CD14-positive monocyte (primary cell): ENCODE measurements around the gene CALHM1. TPM values are rescaled to one million over a fixed set of nuclear protein-coding genes. Genes with fewer than 3 reads are reported as not detected.

ENCODE experiments used
- DNase-seq, 3 donors: peaks; one replicate each; pipeline ENCODE4 v3.0.0-alpha.2; 2011 to 2022
- H2AFZ ChIP-seq: 2 replicates; pipeline ENCODE4 v1.6.0; 2012; ENCODE audit warnings: mild to moderate bottlenecking, low read depth, low read length, inconsistent platforms; ENCODE audit not compliant: insufficient read depth, poor library complexity, severe bottlenecking
- H3K27ac ChIP-seq, 2 donors: 1 replicate in 1 of 2; 2 replicates in 1 of 2; pipeline ENCODE4 v1.5.1; 2012 to 2013; ENCODE audit warnings: low read length in 2 of 2, control low read depth in 1 of 2, inconsistent platforms in 1 of 2, low read depth in 1 of 2, mild to moderate bottlenecking in 1 of 2
- H3K27me3 ChIP-seq, 2 donors: one replicate each; pipeline versions ENCODE4 v1.6.0 to v1.6.1; 2011 to 2013; ENCODE audit warnings: low read length in 2 of 2; ENCODE audit not compliant: control insufficient read depth in 2 of 2, insufficient read depth in 2 of 2
- H3K36me3 ChIP-seq, 2 donors: replicated peaks in 1 of 2; 1 replicate in 1 of 2; 2 replicates in 1 of 2; pipeline versions ENCODE4 v1.5.1 to v1.6.1; 2012 to 2013; ENCODE audit warnings: low read length in 2 of 2, control low read depth in 1 of 2, inconsistent platforms in 1 of 2, mild to moderate bottlenecking in 1 of 2; ENCODE audit not compliant: insufficient read depth in 2 of 2, control insufficient read depth in 1 of 2
- H3K4me1 ChIP-seq, 2 donors: 1 replicate in 1 of 2; 2 replicates in 1 of 2; pipeline versions ENCODE4 v1.5.1 to v1.6.1; 2012 to 2013; ENCODE audit warnings: low read length in 2 of 2, control low read depth in 1 of 2, inconsistent platforms in 1 of 2, mild to moderate bottlenecking in 1 of 2, moderate library complexity in 1 of 2; ENCODE audit not compliant: insufficient read depth in 2 of 2, control insufficient read depth in 1 of 2
- H3K4me2 ChIP-seq: replicated peaks from 2 replicates; pipeline ENCODE3; 2012; ENCODE audit warnings: low read length, moderate library complexity, mild to moderate bottlenecking; ENCODE audit not compliant: poor library complexity, severe bottlenecking; ENCODE audit errors: extremely low read depth
- H3K4me3 ChIP-seq, 3 experiments: fragments of 200-600 bp in 1 of 3; sonication (generic) in 1 of 3; replicated peaks in 1 of 3; 1 replicate in 2 of 3; 2 replicates in 1 of 3; pipeline ENCODE4 v1.5.1; 2011 to 2013; ENCODE audit warnings: low read length in 3 of 3, mild to moderate bottlenecking in 3 of 3, control low read depth in 2 of 3, low read depth in 2 of 3, inconsistent platforms in 1 of 3, moderate library complexity in 1 of 3
- H3K79me2 ChIP-seq: 2 replicates; pipeline ENCODE4 v1.6.0; 2012; ENCODE audit warnings: mild to moderate bottlenecking, control low read depth, inconsistent platforms, low read length, moderate library complexity; ENCODE audit not compliant: insufficient read depth
- H3K9ac ChIP-seq: 2 replicates; pipeline ENCODE4 v1.6.0; 2017; ENCODE audit warnings: low read length, mild to moderate bottlenecking; ENCODE audit not compliant: insufficient read depth, poor library complexity, severe bottlenecking
- H3K9me3 ChIP-seq, 2 donors: replicated peaks in 1 of 2; 1 replicate in 1 of 2; 2 replicates in 1 of 2; pipeline versions ENCODE4 v1.5.1 to v1.6.1; 2012 to 2013; ENCODE audit warnings: low read length in 2 of 2, control low read depth in 1 of 2; ENCODE audit not compliant: control insufficient read depth in 1 of 2, insufficient read depth in 1 of 2
- H4K20me1 ChIP-seq: 2 replicates; pipeline ENCODE4 v1.6.0; 2012; ENCODE audit warnings: mild to moderate bottlenecking, low read length, control low read depth, moderate library complexity; ENCODE audit not compliant: insufficient read depth
- H3K27ac Mint-ChIP-seq, 7 donors: one replicate each; pipeline ENCODE4 v1.8.0; 2020; ENCODE audit warnings: mild to moderate bottlenecking in 7 of 7, mixed read lengths in 7 of 7, moderate library complexity in 6 of 7, inconsistent platforms in 2 of 7
- H3K27me3 Mint-ChIP-seq, 3 donors: one replicate each; pipeline ENCODE4 v1.8.0; 2021 to 2022; ENCODE audit warnings: low read depth in 3 of 3, mild to moderate bottlenecking in 3 of 3, mixed read lengths in 3 of 3, moderate library complexity in 3 of 3, inconsistent platforms in 1 of 3
- H3K36me3 Mint-ChIP-seq, 2 donors: one replicate each; pipeline ENCODE4 v1.8.0; 2020; ENCODE audit warnings: mixed read lengths in 2 of 2, inconsistent platforms in 1 of 2, mild to moderate bottlenecking in 1 of 2
- H3K4me1 Mint-ChIP-seq: one replicate; pipeline ENCODE4 v1.8.0; 2020; ENCODE audit warnings: mild to moderate bottlenecking, mixed read lengths
- H3K4me3 Mint-ChIP-seq, 2 donors: one replicate each; pipeline ENCODE4 v1.8.0; 2020; ENCODE audit warnings: mild to moderate bottlenecking in 2 of 2, mixed read lengths in 2 of 2, moderate library complexity in 1 of 2
- H3K9me3 Mint-ChIP-seq, 7 donors: one replicate each; pipeline ENCODE4 v1.8.0; 2020 to 2022; ENCODE audit warnings: mixed read lengths in 7 of 7, mild to moderate bottlenecking in 6 of 7, moderate library complexity in 6 of 7, inconsistent platforms in 2 of 7
- CTCF ChIP-seq: fragments of 200-600 bp; IDR thresholded peaks from one replicate; pipeline ENCODE4 v1.8.0; 2022; ENCODE audit warnings: antibody characterized with exemption, mild to moderate bottlenecking
- WGBS: methylation state at CpG from one replicate; pipeline ENCODE4 v1.1.5; 2013; ENCODE audit warnings: missing lambda C conversion rate; ENCODE audit not compliant: insufficient coverage; 5-methylcytosine and 5-hydroxymethylcytosine counted together
- intact Hi-C, 2 donors: fragments of 100-400 bp; cut with micrococcal nuclease; formaldehyde crosslinking; loops; one replicate each; pipeline versions ENCODE4 v1.15.0 to v1.15.1; 2023
- polyA plus RNA-seq, 3 donors: library from polyadenylated mRNA; depleted of rRNA in 1 of 3; unstranded in 2 of 3; stranded (reverse) in 1 of 3; fragments of 300-500 nt in 2 of 3; fragments of >200 nt in 1 of 3; fragmentation: Illumina TruSeq in 2 of 3; gene quantifications; 1 replicate in 2 of 3; 2 replicates in 1 of 3; pipeline ENCODE4 v1.2.3, GENCODE V29; 2012 to 2021

CALHM1 gene
- polyA plus RNA-seq, 3 donors: not detected

DNA sequence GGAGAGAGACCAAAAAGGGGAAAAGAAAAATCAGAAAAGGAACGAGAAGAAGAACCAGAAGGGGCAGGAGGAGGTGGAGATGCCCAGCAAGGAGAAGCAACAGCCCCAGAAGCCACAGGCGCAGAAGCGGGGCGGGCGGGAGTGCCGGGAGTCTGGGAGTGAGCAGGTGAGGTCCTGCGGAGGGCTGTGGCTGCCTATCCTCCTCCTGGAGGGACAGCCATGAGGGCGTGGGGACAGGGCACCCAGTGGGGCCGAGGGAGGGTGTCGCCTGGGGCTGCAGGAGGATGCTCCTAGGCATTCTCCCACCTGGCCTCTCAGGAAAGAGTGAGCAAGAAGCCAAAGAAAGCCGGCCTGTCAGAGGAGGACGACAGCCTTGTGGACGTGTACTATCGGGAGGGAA lies 18.3 kb downstream of the CALHM1 start:
- Histone ChIP-seq H3K27ac (no peak overlapping the region), H3K4me2 (no peak overlapping the region), H4K20me1 (peaks cover 39% of the 10 kb centered on the region), H3K27me3 (no peaks in the 10 kb centered on the region), H3K36me3 (peaks cover 80 to 98% of the 10 kb centered on the region in 2 donors), H3K4me3 (no peak overlapping the region), H3K79me2 (no peaks in the 10 kb centered on the region), H3K9ac (no peak overlapping the region), H3K9me3 (no peaks in the 10 kb centered on the region), H3K4me1 (no peaks in the 10 kb centered on the region), H2AFZ (no peak overlapping the region)
- peaks cover 10% of the 10 kb centered on the region for H3K4me1 Mint-ChIP-seq
- intact Hi-C loops: no loop called here
- DNase-seq: no peak
- peaks cover 0 to 2% (median 0%) of the 10 kb centered on the region in 3 donors for H3K27me3 Mint-ChIP-seq
- H3K4me3 Mint-ChIP-seq: no peak overlapping the region
- WGBS: 98% methylated on average over 10 of the region's 14 CpGs
- peak overlapping the region in 2 of 7 donors; percentile 30 to 47 for H3K27ac Mint-ChIP-seq
- peaks cover 83 to 92% of the 10 kb centered on the region in 2 donors for H3K36me3 Mint-ChIP-seq
- TF ChIP-seq CTCF: no peak
- no peaks in the 10 kb centered on the region for H3K9me3 Mint-ChIP-seq

- Mint-ChIP-seq H3K27ac (no peak overlapping the region), H3K36me3 (peaks cover 80 to 91% of the 10 kb centered on the region in 2 donors), H3K9me3 (no peaks in the 10 kb centered on the region), H3K27me3 (peaks cover 0 to 2% (median 0%) of the 10 kb centered on the region in 3 donors), H3K4me1 (peaks cover 6% of the 10 kb centered on the region), H3K4me3 (no peak overlapping the region)
- Histone ChIP-seq H3K9me3 (no peaks in the 10 kb centered on the region), H3K79me2 (no peaks in the 10 kb centered on the region), H3K9ac (no peak overlapping the region), H2AFZ (no peak overlapping the region), H3K27ac (no peak overlapping the region), H3K4me1 (peaks cover 0 to under 1% of the 10 kb centered on the region in 2 donors), H3K4me2 (no peak overlapping the region), H3K27me3 (no peaks in the 10 kb centered on the region), H4K20me1 (peaks cover 33% of the 10 kb centered on the region), H3K36me3 (peaks cover 75 to 96% of the 10 kb centered on the region in 2 donors), H3K4me3 (no peak overlapping the region)
- TF ChIP-seq CTCF: no peak
- DNase-seq: no peak
- WGBS: no CpG with 5 or more reads among the region's 4 CpGs
- intact Hi-C loops: no loop called here
Measured at GRCh38 chr10:103439776-103440175, 18.9 kb downstream of the CALHM1 start.
